Measurements from ENCODE around the gene GPD1L.
A peak's percentile ranks its signal among the peaks of the same experiment; 100 is the strongest.
"Not testable (repeated sequence)": the region's sequence is repeated elsewhere in the genome, so short reads cannot be mapped to it uniquely, and the experiment has no call there.

GPD1L gene

GRCh38 chr3:32106132-32106928 lies at the start of gene GPD1L:
GPD1L (plus strand) TSS chr3:32106620; CDS start chr3:32106712, 92 bp downstream.
- DNase-seq: peak; percentile 91 to 97

GRCh38 chr3:32058465-32058864 lies 48.0 kb upstream of the GPD1L start:
- not testable (repeated sequence) for DNase-seq

GRCh38 chr3:32062950-32063582 lies 43.4 kb upstream of the GPD1L start:
- DNase-seq: no peak

GRCh38 chr3:32066686-32067085 lies 39.7 kb upstream of the GPD1L start:
- DNase-seq: no peak

- not testable (repeated sequence) for DNase-seq
These were observed 32.2 kb upstream of the GPD1L start for GRCh38 chr3:32074194-32074593.

- DNase-seq: no peak
These were observed 29.9 kb upstream of the GPD1L start for GRCh38 chr3:32076566-32076965.

- no peak for DNase-seq
These were observed 28.9 kb upstream of the GPD1L start for GRCh38 chr3:32077260-32078084.

DNA sequence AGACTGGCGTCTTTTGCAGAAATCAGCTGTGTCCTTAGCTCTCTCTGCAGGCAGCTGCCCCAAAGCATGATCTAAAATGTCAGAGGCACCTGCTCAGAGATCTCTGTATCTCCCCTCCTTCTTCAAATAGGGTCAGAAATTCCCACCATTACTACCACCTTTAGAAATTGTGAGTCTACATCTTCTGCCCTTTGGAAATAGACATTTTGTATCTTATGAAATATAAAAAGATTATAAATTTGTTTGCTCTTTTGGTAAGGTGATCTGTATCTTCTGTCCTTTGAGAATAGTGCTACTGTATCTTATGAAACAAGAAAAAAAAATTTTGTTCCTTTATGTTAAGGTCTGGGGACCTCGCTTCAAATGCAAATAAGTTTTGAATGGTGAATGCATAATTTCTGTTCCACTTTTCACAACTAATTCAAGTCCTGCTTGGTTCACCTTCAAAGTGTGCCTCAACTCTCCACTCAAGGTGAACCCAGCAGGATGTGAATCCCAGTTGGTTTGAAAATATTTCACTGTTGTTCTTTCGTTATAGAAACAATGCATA lies 28.3 kb upstream of the GPD1L start:
- no peak for DNase-seq

GRCh38 chr3:32078864-32079263 lies 27.6 kb upstream of the GPD1L start:
- no peak for DNase-seq

GRCh38 chr3:32082721-32083120 lies 23.7 kb upstream of the GPD1L start:
- DNase-seq: no peak

DNA sequence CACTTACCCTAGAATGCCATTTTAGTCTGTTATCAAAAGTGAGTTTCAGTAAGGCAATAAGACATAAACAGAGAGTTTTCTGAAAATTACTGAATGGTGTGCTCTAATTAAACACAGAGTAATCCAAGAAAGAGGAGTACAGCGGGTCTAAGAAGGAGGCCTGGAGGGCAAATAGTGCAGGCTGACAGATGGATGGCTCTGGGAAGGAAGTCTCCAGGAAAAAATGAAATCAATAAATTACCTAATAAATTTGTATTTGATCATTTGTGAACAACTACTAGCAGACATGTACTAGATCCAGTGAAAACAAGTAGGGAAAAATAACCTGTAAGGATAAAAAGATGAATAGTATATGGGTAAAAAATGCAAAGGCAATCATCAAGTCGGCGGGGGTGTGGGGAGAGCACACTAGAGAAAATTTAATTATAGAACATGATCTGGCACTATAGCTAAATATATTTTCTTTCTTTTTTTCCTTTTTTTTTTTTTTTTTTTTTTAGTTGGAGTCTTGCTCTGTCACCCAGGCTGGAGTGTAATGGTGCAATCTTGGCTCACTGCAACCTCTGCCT lies 22.6 kb upstream of the GPD1L start:
- no peak for DNase-seq

DNA sequence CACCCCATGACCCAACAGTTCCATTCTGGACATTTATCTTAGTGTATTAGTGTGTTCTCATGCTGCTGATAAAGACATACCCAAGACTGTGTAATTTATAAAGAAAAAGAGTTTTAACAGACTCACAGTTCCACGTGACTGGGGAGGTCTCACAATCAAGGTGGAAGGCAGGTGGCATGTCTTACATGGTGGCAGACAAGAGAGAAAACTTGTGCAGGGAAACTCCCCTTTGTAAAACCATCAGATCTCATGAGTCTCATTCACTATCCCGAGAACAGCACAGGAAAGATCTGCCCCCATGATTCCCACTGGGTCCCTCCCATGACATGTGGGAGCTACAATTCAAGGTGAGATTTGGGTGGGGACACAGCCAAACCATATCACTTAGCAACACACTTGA lies 21.6 kb upstream of the GPD1L start:
- DNase-seq: no peak

DNA sequence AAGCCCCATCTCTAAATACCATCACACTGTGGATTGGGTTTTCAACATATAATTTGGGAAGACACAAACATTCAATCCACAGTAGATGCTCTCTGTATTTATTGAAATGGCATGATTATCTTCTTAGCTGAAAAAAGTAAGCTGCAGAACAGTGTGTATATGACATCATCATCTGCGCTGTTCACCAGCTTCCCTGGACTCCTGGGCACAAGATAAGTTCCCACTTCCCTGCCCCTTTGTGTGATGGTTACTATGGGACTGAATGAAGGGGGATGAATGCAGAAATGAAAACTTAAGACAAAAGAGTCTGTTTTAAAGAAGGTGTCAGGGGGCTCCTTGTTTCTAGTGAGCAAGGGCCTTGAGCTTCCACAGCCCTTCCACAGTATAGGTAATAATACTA lies 20.0 kb upstream of the GPD1L start:
- no peak for DNase-seq

- no peak for DNase-seq
These were observed 16.9 kb upstream of the GPD1L start for GRCh38 chr3:32089476-32089875.

GRCh38 chr3:32093204-32093603 lies 13.2 kb upstream of the GPD1L start:
- DNase-seq: no peak

- DNase-seq: no peak
These were observed 11.0 kb upstream of the GPD1L start for GRCh38 chr3:32095431-32095830.

DNA sequence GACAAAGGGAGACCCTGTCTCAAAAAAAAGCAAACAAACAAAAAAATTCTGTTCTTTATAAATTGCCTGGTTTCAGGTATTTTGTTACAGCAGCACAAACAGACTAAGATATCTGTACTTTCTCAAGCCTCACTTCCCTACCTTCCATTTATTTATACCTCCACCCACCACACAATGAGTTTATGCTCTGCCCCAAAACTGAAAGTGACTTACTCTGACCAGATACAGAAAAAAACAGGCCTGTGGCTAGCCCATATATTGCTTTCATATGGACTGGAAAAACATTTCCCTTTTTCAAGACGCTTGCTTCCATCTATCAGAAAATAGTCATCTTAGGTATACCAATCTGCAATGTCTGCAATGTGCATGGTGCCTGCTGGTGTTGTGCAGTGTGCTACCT lies 8.7 kb upstream of the GPD1L start:
- DNase-seq: no peak

GRCh38 chr3:32098528-32098927 lies 7.9 kb upstream of the GPD1L start:
- DNase-seq: no peak

DNA sequence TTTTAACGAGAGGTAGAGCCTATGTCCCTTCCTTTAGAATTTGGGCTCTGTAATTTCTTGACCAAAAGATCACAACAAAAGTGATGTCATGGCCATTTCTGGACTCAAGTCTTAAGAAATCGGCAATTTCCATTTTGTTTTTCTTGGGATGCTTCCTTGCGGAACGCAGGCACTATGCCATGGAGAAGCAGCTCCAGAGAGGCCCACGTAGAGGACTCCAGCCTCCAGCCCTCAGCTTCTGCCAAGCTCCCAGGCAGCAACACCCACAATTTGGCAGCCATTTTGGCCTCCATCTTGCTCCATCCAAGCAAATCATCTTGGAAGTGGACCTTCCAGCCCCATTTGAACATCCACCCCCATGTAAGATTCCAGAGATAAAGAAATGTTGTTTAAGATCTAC lies 6.0 kb upstream of the GPD1L start:
- DNase-seq: no peak

GRCh38 chr3:32102289-32102688 lies 4.1 kb upstream of the GPD1L start:
- DNase-seq: no peak

DNA sequence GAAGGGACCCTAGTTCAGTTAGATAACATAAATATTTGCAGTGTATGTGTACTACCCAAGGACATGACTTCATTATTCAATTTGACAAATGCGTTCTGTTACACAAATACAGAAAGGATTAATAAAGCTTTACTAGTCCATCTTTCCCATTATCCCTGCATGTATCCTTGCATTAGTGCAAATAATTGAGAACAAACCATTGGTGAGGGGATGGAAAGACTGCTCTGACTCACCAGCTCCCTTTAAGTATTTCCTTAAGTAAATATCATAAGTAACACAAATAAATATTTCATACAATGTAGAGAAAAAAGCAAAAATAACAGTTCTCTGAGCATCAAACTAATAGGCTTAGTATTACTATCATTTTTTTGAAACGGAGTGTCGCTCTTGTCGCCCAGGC lies 1.9 kb upstream of the GPD1L start:
- DNase-seq: no peak

GRCh38 chr3:32105291-32106131 lies 909 bp upstream of the GPD1L start:
- no peak for DNase-seq
